ENCODE results near the gene CAPZB.

Gene CAPZB

DNA sequence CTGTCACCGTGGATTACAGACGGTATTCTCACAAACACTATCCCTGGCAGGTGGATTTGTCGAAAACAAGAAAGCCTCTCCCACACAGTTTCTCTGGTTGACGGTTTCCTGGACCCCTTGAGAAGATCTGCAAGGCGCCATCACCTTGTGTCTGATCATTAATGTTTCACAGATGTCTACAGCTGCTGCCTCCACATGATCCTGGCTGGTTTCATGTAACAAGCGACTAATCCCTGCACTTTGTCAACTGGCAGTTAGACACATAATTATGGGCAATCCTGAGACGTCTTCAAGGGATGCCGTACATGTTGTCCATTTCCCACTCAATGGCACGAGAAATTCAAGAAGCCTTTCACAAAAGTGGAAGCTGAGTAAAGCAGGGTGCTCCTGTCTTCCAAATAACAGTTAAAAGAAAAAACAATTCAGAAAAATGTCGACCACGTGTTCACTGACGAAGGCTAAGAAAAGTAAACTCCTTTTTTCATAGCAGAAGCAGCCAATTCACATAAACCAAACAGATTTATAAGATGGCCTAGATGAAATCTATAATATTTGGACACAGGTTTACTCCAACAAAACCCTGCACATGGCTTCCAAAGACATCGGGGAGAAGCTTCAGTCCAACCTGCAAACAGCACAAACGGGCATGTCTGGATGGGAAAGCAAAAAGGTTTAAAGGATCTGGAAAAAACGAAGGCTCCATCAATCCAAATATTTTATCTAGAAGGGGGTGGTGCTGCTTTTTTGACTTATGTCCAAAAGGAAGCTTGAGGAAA lies 52.2 kb downstream of the CAPZB start:
- DNase-seq (ENCODE audit: low read depth in 2 of 2) = no peak
- TF ChIP-seq, protein P1, sequence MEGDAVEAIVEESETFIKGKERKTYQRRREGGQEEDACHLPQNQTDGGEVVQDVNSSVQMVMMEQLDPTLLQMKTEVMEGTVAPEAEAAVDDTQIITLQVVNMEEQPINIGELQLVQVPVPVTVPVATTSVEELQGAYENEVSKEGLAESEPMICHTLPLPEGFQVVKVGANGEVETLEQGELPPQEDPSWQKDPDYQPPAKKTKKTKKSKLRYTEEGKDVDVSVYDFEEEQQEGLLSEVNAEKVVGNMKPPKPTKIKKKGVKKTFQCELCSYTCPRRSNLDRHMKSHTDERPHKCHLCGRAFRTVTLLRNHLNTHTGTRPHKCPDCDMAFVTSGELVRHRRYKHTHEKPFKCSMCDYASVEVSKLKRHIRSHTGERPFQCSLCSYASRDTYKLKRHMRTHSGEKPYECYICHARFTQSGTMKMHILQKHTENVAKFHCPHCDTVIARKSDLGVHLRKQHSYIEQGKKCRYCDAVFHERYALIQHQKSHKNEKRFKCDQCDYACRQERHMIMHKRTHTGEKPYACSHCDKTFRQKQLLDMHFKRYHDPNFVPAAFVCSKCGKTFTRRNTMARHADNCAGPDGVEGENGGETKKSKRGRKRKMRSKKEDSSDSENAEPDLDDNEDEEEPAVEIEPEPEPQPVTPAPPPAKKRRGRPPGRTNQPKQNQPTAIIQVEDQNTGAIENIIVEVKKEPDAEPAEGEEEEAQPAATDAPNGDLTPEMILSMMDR (IDR thresholded peaks at IDR 0.05; ENCODE audit: low read depth, low read length) = no peak
- H3K4me3 ChIP-seq (replicated peaks in 1 of 2; ENCODE audit: low read depth in 2 of 2, low read length in 2 of 2) = no peak overlapping the region

- DNase-seq (ENCODE audit: low read depth in 2 of 2) = peak; percentile 70 to 76
- no peak overlapping the region for H3K4me3 ChIP-seq (replicated peaks in 1 of 2; ENCODE audit: low read depth in 2 of 2, low read length in 2 of 2)
- TF ChIP-seq, protein P1 (IDR thresholded peaks at IDR 0.05; ENCODE audit: low read depth, low read length) = no peak
Observed at GRCh38 chr1:19430121-19431068, 54.9 kb downstream of the CAPZB start.

GRCh38 chr1:19429611-19430010 lies 55.7 kb downstream of the CAPZB start:
- H3K4me3 ChIP-seq (replicated peaks in 1 of 2; ENCODE audit: low read depth in 2 of 2, low read length in 2 of 2) = no peak overlapping the region
- DNase-seq (ENCODE audit: low read depth in 2 of 2) = no peak
- TF ChIP-seq, protein P1 (IDR thresholded peaks at IDR 0.05; ENCODE audit: low read depth, low read length) = no peak

GRCh38 chr1:19427087-19427781 lies 58.1 kb downstream of the CAPZB start:
- H3K4me3 ChIP-seq (replicated peaks in 1 of 2; ENCODE audit: low read depth in 2 of 2, low read length in 2 of 2) = no peak overlapping the region
- DNase-seq (ENCODE audit: low read depth in 2 of 2) = peak in 1 of 2 donors; percentile 52
- TF ChIP-seq, protein P1 (IDR thresholded peaks at IDR 0.05; ENCODE audit: low read depth, low read length) = no peak

DNA sequence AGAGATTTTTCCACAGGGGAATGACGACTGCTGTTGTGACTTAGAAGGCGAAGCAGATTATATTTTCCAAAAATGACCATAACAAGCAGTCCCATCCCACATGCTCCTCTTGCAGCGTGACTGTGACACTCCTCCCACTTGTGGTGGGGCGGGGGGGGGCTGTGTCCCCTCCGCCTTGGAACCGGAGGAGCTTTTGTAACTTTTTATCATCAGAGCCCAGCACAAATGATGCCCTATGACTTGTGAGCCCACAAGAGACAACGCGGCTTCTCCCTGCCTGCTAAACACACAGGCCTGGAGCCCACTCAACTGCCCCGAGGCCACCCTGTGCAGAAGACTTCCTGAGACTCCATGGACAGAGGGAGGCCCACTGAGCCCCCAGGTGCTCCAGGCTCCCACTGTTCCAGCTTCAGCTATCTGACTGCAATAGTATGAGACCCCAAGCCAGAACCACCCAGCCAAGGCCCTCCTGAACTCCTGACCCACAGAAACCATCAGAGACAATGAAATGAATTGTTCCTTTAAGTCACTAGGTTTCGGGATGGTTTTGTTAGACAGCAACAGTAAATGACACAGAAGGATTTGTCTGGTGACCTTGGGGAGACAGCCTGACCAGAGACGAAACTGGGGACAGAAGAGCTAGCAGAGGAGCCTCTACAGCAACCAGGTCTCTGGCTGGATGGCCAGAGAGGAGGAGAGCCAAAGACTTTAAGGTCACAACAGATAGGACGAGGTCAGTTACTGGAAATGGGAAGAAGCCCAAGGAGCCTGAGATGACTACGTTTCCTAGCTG lies 58.8 kb downstream of the CAPZB start:
- TF ChIP-seq, protein P1 (IDR thresholded peaks at IDR 0.05; ENCODE audit: low read depth, low read length) = no peak
- no peak overlapping the region for H3K4me3 ChIP-seq (replicated peaks in 1 of 2; ENCODE audit: low read depth in 2 of 2, low read length in 2 of 2)
- DNase-seq (ENCODE audit: low read depth in 2 of 2) = no peak

Data from cardiac fibroblast (primary cell).